HG03457 (cell line): ENCODE results near the gene THSD7A.

ENCODE experiments used
- ATAC-seq: cut with Tn5 transposase; IDR thresholded peaks from one replicate; pipeline ENCODE4 v1.9.1; 2021; ENCODE audit warnings: moderate number of reproducible peaks; ENCODE audit not compliant: unreplicated experiment

Gene THSD7A

GRCh38 chr7:11811709-11812108 is 20.3 kb downstream of the THSD7A start:
- ATAC-seq = no peak

DNA sequence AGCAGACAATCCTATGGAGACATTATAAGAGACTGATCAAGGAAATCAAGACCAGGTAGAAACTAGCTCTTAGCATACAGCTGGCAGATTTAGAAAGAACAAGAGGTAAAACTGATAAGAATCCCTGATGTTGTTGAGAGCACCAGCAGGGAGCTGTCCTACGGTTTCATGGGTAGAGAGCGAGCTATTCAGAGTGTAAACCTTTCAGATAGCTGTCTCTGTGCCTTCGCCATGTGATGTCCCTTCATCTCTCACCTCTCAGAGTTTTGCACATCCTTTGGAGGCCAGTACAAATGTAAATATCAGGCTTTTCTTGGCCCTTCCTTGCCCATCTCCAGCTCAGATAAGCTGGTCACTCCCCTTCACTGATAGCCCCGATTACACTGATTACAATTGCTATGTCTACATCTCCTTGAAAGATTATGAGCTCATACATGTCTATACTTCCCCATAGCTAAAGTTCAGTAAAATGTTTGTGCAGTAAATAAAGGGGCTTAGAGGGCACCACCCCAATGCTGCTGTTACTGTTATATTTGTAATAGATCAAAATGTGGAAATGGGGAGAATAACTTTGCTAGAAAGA is 21.9 kb downstream of the THSD7A start:
- ATAC-seq = no peak

- ATAC-seq = no peak
Observed at GRCh38 chr7:11807000-11807399, 25.0 kb downstream of the THSD7A start.

DNA sequence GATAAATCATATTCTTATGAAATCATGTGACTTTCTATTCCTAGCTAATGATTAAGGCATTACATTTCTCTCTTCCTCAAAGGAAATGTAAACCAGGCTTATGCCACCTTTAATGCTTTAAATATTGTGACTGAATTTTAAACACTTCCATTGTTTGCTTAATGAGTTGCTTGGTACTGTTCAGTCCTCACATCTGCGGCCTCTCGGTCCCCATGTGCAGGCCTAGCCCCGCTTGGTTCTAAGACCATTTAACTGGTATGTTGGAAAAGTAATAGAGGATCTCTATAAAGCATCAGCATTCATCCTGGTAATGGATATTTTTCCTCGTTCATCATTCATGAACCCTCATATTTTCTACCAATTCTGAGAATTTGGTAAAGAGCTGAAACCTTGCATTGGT is 27.4 kb downstream of the THSD7A start:
- ATAC-seq = no peak

DNA sequence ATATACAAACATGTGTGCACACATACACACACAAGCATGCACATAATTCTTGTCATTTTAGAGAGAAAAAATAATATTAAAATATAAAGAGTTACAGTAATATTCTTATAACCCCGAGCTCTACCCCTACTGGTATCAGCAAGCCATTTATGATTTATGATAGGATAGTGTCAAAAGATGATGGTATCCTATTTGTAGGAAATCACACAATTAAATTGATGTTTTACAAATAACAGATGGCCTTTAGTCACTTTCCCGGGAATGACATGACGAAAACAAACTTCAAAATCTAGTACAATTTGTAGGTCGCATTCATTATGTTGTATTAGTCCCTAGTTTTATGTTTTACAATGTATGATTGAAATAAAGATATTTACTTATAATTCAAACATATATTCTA is 36.8 kb downstream of the THSD7A start:
- ATAC-seq = no peak

DNA sequence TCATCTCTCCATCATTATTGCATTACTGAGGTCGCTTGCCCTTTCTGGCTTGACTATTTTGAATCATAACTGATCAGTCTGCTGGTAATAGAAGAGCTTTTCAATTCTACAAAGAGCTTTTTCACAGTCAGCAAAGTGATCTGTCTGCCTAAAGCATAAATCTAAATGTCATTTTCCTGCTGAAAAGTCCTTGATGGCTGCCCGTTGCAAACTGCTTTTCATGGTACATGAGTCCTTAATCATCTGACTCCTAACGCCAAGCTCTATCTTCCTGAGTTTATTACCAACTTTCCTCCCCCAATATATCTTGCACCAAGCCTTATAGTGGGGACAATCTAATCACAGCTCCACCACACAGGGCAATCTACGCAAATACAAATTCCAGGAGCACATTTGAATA is 39.8 kb downstream of the THSD7A start:
- no peak for ATAC-seq

GRCh38 chr7:11788568-11788967 is 43.4 kb downstream of the THSD7A start:
- ATAC-seq = no peak

GRCh38 chr7:11787534-11787933 is 44.5 kb downstream of the THSD7A start:
- ATAC-seq = no peak

DNA sequence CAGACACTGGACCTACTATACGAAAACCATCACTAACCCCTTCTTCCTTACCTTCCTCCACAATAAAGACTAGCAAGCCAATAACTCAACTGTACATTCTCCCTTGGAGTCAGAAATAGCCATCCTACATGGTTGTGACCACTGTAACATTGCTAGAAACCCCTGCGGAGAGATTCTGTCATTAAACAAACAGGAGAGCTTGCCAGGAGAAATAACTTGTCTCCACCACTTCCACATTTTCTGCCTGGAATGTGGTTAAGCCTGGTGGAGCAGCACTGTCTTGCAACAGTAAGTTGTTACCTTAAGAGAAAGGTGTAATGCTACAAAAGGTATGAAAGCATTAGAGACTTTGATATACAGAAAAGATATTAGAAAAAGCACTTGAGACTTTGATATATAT is 45.8 kb downstream of the THSD7A start:
- no peak for ATAC-seq

- no peak for ATAC-seq
Observed at GRCh38 chr7:11784769-11785536, 47.0 kb downstream of the THSD7A start.

DNA sequence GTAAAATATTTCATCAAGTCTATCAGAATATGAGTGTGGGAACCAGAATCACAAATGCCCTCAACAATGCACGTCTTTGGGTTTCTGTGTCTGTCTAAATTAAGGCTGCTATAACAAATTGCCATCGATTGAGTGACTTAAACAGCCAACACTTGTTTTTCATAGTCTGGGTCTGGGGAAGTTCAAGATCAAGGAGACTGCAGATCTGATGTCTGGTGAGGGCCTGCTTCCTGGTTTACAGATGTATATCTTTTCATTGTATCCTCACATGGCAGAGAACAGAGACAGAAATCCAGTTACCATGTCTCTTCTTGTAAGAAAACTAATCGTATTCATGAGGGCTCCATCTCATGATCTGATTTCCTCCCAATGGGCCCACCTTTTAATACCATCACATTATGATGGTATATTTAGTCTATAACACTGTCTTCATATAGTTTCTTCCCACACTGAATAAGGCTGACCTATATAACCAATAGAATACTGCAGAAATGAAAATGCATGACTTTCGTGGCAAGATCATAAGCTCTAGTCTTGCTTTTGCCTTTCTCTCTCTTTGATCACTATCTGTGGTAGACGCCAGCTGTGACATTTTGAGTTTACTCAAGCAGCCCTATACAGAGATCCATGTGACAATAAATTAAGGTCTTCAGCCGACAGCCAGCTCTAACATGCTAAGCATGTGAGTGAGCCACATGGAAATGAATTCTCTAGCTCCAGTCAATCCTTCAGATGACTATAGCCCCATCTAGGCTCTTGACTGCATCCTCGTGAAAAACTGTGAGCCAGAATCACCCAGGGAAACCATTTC is 51.9 kb downstream of the THSD7A start:
- no peak for ATAC-seq

- no peak for ATAC-seq
Observed at GRCh38 chr7:11776039-11776438, 56.0 kb downstream of the THSD7A start.

DNA sequence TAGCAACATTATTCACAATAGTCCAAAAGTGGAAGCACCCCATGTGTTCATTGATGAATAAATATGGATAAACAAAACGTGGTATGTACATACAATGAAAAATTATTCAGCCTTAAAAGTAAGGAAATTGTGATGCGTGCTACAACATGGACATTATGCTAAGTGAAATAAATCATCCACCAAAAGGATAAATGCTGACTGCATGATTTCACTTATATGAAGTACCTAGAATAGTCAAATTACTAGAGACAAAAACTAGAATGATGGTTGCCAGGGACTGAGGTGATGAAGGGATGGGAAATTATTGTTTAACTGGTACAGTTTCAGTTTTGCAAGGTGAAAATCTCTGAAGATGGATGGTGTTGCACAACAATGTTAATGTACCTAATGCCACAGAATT is 56.6 kb downstream of the THSD7A start:
- no peak for ATAC-seq

DNA sequence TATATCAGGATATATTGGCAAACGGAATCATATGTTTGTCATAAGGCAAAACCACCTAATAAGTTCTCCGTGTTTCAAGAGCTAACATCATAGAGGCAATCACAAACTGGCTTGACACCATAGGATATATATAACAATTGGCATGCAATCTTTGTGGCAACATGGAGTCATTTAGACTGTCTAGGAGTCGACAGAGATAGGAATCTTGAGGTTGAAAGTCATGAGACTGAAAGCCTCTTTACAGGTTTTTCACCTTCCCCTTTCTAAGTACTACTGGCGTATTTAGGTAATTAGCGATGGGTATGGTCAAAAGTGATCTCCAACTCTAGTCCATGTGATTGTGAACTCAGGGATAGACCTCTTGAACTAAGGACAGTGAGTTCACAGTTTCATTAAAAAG is 63.7 kb downstream of the THSD7A start:
- no peak for ATAC-seq

DNA sequence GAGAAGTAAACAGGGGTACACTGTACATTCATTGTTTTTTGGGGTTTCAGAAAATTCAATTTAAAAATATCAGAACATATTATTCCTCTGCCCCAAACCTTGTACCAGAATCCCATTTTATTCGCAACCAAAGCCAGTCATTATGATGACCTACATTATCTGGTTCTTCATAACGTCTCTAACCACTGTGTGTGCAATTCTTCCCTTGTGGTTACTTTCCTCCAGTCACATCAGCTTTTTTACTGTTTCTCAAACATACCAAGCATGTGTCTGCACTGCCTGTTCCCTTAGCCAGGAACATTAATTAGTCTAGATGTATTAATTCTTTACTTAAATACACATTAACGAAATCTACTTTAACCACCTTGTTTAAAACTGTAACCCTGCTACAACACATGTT is 64.8 kb downstream of the THSD7A start:
- ATAC-seq = no peak

- no peak for ATAC-seq
Observed at GRCh38 chr7:11760372-11760771, 71.6 kb downstream of the THSD7A start.

- no peak for ATAC-seq
Observed at GRCh38 chr7:11758627-11759111, 73.3 kb downstream of the THSD7A start.

GRCh38 chr7:11757153-11757552 is 74.8 kb downstream of the THSD7A start:
- ATAC-seq = no peak

GRCh38 chr7:11754933-11755332 is 77.1 kb downstream of the THSD7A start:
- no peak for ATAC-seq

DNA sequence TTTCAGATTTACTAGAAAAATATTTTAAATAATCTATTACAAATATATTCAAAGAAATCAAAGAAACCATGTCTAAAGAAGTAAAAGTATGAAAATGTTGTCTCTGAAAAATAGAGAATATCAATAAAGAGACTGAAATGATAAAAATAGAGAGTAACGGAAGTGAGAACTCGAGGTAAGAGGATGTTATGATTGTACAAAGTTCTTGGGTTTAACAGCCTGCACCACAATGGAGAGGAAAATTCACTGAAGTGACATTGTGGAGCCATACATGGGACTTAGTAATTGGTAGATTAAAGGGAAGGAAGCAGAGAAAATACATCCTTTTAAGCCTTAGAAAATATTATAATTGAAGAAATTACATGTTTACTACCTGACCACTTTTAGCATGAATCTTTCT is 77.9 kb downstream of the THSD7A start:
- no peak for ATAC-seq

DNA sequence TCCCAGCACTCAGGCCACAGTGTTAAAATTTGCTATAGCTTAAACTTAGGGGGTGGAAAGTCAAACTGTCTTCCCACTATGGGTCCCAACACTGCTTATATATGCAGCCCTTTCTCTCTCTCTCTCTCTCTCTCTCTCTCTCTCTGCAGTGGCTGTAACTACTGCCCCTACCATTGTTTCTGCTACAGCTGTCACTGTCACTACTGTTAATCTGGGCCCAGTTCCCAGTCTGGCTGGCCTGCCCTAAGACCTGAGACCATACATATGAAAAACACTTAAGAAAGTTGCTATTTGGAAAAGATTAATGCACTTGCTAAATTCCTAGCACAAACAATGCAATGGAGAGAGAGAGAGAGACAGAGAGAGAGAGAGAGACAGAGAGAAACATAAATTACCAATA is 78.6 kb downstream of the THSD7A start:
- no peak for ATAC-seq
